K562 (cell line): ENCODE results near the gene IDUA. TPM values are rescaled to one million over a fixed set of nuclear protein-coding genes. Genes with fewer than 3 reads are reported as not detected.

ENCODE experiments used
- ATAC-seq: fragments of 200-7000 bp; cut with Tn5 transposase; 3 replicates; pipeline ENCODE4 v1.9.1; 2020; ENCODE audit warnings: moderate library complexity
- BruUV-seq: library from RNA; stranded (reverse); fragments of 400-500 nt; replicated peaks from 2 replicates; lab custom pipeline; 2021; lab: Mats Ljungman, UMichigan
- CTCF ChIA-PET: fragments of 300-600 bp; formaldehyde crosslinking; extraction: SDS; loops from one replicate; lab custom pipeline; 2021; ENCODE audit warnings: low intra/inter-chr PET ratio; lab: Yijun Ruan, JAX
- POLR2A ChIA-PET: fragments of 300-600, 350-650 bp; sonication (Branson Sonifier 250); formaldehyde crosslinking; extraction: SDS; loops from one replicate; lab custom pipeline; 2021; ENCODE audit warnings: antibody characterized with exemption, inconsistent platforms; lab: Yijun Ruan, JAX
- DNase-seq, 4 experiments: peaks; one replicate each; pipeline versions ENCODE4 v3.0.0 to v3.0.0-alpha.2; 2011 to 2018; ENCODE audit warnings: low spot score in 3 of 4, mixed read lengths in 3 of 4; ENCODE audit errors: extremely low read depth in 1 of 4
- FAIRE-seq: peaks from 2 replicates; lab custom pipeline; 2011; peaks lifted over from hg19 to GRCh38; lab: Jason Lieb, UNC
- H2AFZ ChIP-seq: 2 replicates; pipeline ENCODE4 v1.6.0; 2011; ENCODE audit warnings: low read depth, low read length, control low read depth, inconsistent platforms
- H3K27ac ChIP-seq: fragments of 200-600 bp; 3 replicates; pipeline ENCODE4 v1.8.0; 2011; ENCODE audit warnings: low read depth, mild to moderate bottlenecking, control low read depth, inconsistent platforms, low read length, moderate library complexity, mixed read lengths; ENCODE audit errors: extremely low read depth
- H3K27me3 ChIP-seq, 2 experiments: fragments of 300-600 bp in 1 of 2; 2 replicates in 1 of 2; 3 replicates in 1 of 2; pipeline versions ENCODE4 v1.6.0 to v1.8.0; 2011; ENCODE audit warnings: inconsistent platforms in 2 of 2, low read length in 2 of 2, mild to moderate bottlenecking in 1 of 2, mixed read lengths in 1 of 2, moderate library complexity in 1 of 2; ENCODE audit not compliant: control insufficient read depth in 2 of 2, insufficient read depth in 2 of 2
- H3K36me3 ChIP-seq: fragments of 300-600 bp; 3 replicates; pipeline ENCODE4 v1.8.0; 2011; ENCODE audit warnings: mild to moderate bottlenecking, low read length, inconsistent platforms; ENCODE audit not compliant: control insufficient read depth, insufficient read depth
- H3K4me1 ChIP-seq, 2 experiments: fragments of 200-600 bp in 1 of 2; replicated peaks in 1 of 2; 2 replicates in 1 of 2; 3 replicates in 1 of 2; pipeline versions ENCODE4 v1.5.1 to v1.8.0; 2011; ENCODE audit warnings: inconsistent platforms in 2 of 2, low read length in 2 of 2, mild to moderate bottlenecking in 1 of 2, mixed read lengths in 1 of 2, moderate library complexity in 1 of 2; ENCODE audit not compliant: control insufficient read depth in 2 of 2, insufficient read depth in 2 of 2
- H3K4me2 ChIP-seq: 2 replicates; pipeline ENCODE4 v1.6.1; 2011; ENCODE audit warnings: low read length, control low read depth, inconsistent platforms, mixed read lengths; ENCODE audit not compliant: insufficient read depth
- H3K4me3 ChIP-seq: fragments of 200-600 bp; sonication (generic), shearing (Covaris generic); 2 replicates; pipeline ENCODE4 v1.5.1; 2016; ENCODE audit warnings: control low read depth, inconsistent platforms
- H3K79me2 ChIP-seq: fragments of 200-600 bp; 3 replicates; pipeline ENCODE4 v1.8.0; 2011; ENCODE audit warnings: low read length, inconsistent platforms; ENCODE audit not compliant: control insufficient read depth, insufficient read depth
- H3K9ac ChIP-seq, 2 experiments: 2 replicates each; pipeline versions ENCODE4 v1.6.0 to v1.6.1; 2011; ENCODE audit warnings: low read depth in 2 of 2, low read length in 2 of 2, control low read depth in 1 of 2, inconsistent platforms in 1 of 2, mild to moderate bottlenecking in 1 of 2, mixed read lengths in 1 of 2; ENCODE audit not compliant: insufficient read depth in 1 of 2
- H3K9me1 ChIP-seq: one replicate; pipeline ENCODE4 v1.6.0; 2011; ENCODE audit warnings: inconsistent platforms, mild to moderate bottlenecking, low read length, moderate library complexity; ENCODE audit not compliant: control insufficient read depth, insufficient read depth
- H3K9me3 ChIP-seq: replicated peaks from 2 replicates; pipeline ENCODE4 v1.5.1; 2011; ENCODE audit warnings: low read depth, low read length, inconsistent platforms; ENCODE audit not compliant: control insufficient read depth, insufficient read depth
- H4K20me1 ChIP-seq: replicated peaks from 2 replicates; pipeline ENCODE4 v1.6.1; 2011; ENCODE audit warnings: low read length, inconsistent platforms, mixed read lengths; ENCODE audit not compliant: control insufficient read depth, insufficient read depth
- BRD9 ChIP-seq: fragments of 450-650 bp; IDR thresholded peaks from 2 replicates; pipeline ENCODE4 v1.6.1; 2018; ENCODE audit warnings: low read depth; ENCODE audit not compliant: partially characterized antibody
- ZNF57 ChIP-seq: fragments of 450-650 bp; formaldehyde crosslinking; IDR thresholded peaks from 2 replicates; pipeline ENCODE4 v1.4.0; 2020; ENCODE audit warnings: mild to moderate bottlenecking, moderate library complexity
- WGBS: fragments of 100-300 bp; shearing (Covaris generic); methylation state at CpG from one replicate; pipeline ENCODE4 v1.1.6; 2016; ENCODE audit warnings: low coverage, mixed read lengths; ENCODE audit not compliant: insufficient coverage; ENCODE audit errors: missing lambda C conversion rate; 5-methylcytosine and 5-hydroxymethylcytosine counted together
- in situ Hi-C: fragments of 300-500 bp; cut with MboI; formaldehyde crosslinking; loops from 4 replicates; pipeline ENCODE4 v1.15.0; 2018; ENCODE audit warnings: inconsistent platforms, mixed read lengths
- intact Hi-C: fragments of 100-400 bp; cut with micrococcal nuclease; formaldehyde crosslinking; loops from 2 replicates; pipeline ENCODE4 v1.14.2; 2022
- polyA plus RNA-seq, 8 experiments: library from polyadenylated mRNA; depleted of rRNA in 4 of 8; stranded (reverse) in 5 of 8; unstranded in 3 of 8; fragments of >200 nt; fragmentation: Nextera tagmentation in 2 of 8; fragmentation: Illumina TruSeq in 1 of 8; extraction: Ambion mirVana in 2 of 8; extraction: Trizol in 1 of 8; gene quantifications; 2 replicates each; pipeline versions ENCODE4 v1.2.1 to v1.2.3, GENCODE V29; 2011 to 2014; ENCODE audit warnings: inconsistent platforms in 1 of 8, missing spikeins in 1 of 8
- total RNA-seq, 7 experiments: library from RNA; depleted of rRNA in 6 of 7; stranded (reverse); fragments of >200 nt in 6 of 7; fragmentation: Illumina TruSeq in 2 of 7; extraction: Trizol in 2 of 7; gene quantifications; 2 replicates each; pipeline versions ENCODE4 v1.2.1 to v1.2.3, GENCODE V29; 2011 to 2021; ENCODE audit warnings: low replicate concordance in 1 of 7
- TF ChIP-seq, protein P1 (sequence below): fragments of 450-650 bp; formaldehyde crosslinking; IDR thresholded peaks from 2 replicates; pipeline ENCODE4 v1.4.0; 2022; ENCODE audit warnings: mild to moderate bottlenecking, moderate library complexity

Gene IDUA
- total and polyA plus RNA-seq, 9 of the 15 experiments (the other 6 are each of a cell fraction or from before 2014, with no cell fraction given): 0.04 to 16.1 (median 1.2) TPM

GRCh38 chr4:1047976-1048772 lies 61.3 kb downstream of the IDUA start:
- ChIA-PET CTCF (no interaction called here), POLR2A (interaction anchor here (0.6 kb wide), 1 partner anchor 180 kb away, joined by 3 read pairs; no protein-coding TSS in a partner anchor)
- peaks cover 3% of the 10 kb centered on the region for H3K9me3 ChIP-seq
- H3K9me1 ChIP-seq: no peaks in the 10 kb centered on the region
- DNase-seq: no peak
- no peaks in the 10 kb centered on the region for H3K79me2 ChIP-seq
- no peak overlapping the region for H3K4me2 ChIP-seq
- peak overlapping the region in 1 of 2 experiments; percentile 45; a peak in 1 of 4 replicates for H3K9ac ChIP-seq
- no peak overlapping the region for H3K27ac ChIP-seq
- 23% methylated on average over 33 of the region's 34 CpGs for WGBS
- no TSS peak for BruUV-seq
- peaks cover 14 to 59% of the 10 kb centered on the region in 2 experiments for H3K4me1 ChIP-seq
- in situ Hi-C loops: no loop called here
- H2AFZ ChIP-seq: no peak overlapping the region
- no peaks in the 10 kb centered on the region for H3K36me3 ChIP-seq
- H3K27me3 ChIP-seq: peaks cover 27 to 51% of the 10 kb centered on the region in 2 experiments
- ATAC-seq: no peak
- no peak for FAIRE-seq
- H4K20me1 ChIP-seq: no peaks in the 10 kb centered on the region
- H3K4me3 ChIP-seq: no peak overlapping the region
- no peak for TF ChIP-seq BRD9
- TF ChIP-seq ZNF57: no peak
- TF ChIP-seq, protein P1, sequence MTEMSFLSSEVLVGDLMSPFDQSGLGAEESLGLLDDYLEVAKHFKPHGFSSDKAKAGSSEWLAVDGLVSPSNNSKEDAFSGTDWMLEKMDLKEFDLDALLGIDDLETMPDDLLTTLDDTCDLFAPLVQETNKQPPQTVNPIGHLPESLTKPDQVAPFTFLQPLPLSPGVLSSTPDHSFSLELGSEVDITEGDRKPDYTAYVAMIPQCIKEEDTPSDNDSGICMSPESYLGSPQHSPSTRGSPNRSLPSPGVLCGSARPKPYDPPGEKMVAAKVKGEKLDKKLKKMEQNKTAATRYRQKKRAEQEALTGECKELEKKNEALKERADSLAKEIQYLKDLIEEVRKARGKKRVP (CRISPR knock-in tag): no peak
- intact Hi-C loops: loop anchor here (10.0 kb wide), 1 partner anchor 53 kb away; the partner anchor contains the start of gene SLC26A1
